Stimulated activated CD8-positive, alpha-beta memory T cell treated with anti-CD3 and anti-CD28 coated beads, Interleukin-12 subunit alpha, Interleukin-12 subunit beta, amount 100 ng/mL, for 1 hour (primary cell): Measurements from ENCODE around the gene CDK14.

Experiments used
- DNase-seq: peaks from one replicate; pipeline ENCODE4 v3.0.0-alpha.2; 2020; ENCODE audit warnings: low read depth

The CDK14 gene

GRCh38 chr7:90842430-90842788 is 246.3 kb downstream of the CDK14 start:
- no peak for DNase-seq

GRCh38 chr7:90843472-90843871 is 247.4 kb downstream of the CDK14 start:
- DNase-seq: no peak

- DNase-seq: no peak
Observed at GRCh38 chr7:90844421-90844820, 248.3 kb downstream of the CDK14 start.

- no peak for DNase-seq
Observed at GRCh38 chr7:90846192-90846591, 250.1 kb downstream of the CDK14 start.

GRCh38 chr7:90850066-90850465 is 253.9 kb downstream of the CDK14 start:
- no peak for DNase-seq

GRCh38 chr7:90850471-90850870 is 254.3 kb downstream of the CDK14 start:
- no peak for DNase-seq

GRCh38 chr7:90853205-90853604 is 257.1 kb downstream of the CDK14 start:
- no peak for DNase-seq

- DNase-seq: no peak
Observed at GRCh38 chr7:90856351-90857070, 260.4 kb downstream of the CDK14 start.

GRCh38 chr7:90857603-90858002 is 261.5 kb downstream of the CDK14 start:
- no peak for DNase-seq

- no peak for DNase-seq
Observed at GRCh38 chr7:90858546-90858945, 262.4 kb downstream of the CDK14 start.

GRCh38 chr7:90859521-90859920 is 263.4 kb downstream of the CDK14 start:
- DNase-seq: no peak

GRCh38 chr7:90864088-90864487 is 268.0 kb downstream of the CDK14 start:
- no peak for DNase-seq

GRCh38 chr7:90869335-90869734 is 273.2 kb downstream of the CDK14 start:
- no peak for DNase-seq

- no peak for DNase-seq
Observed at GRCh38 chr7:90876701-90877100, 280.6 kb downstream of the CDK14 start.

- no peak for DNase-seq
Observed at GRCh38 chr7:90877201-90877600, 281.1 kb downstream of the CDK14 start.

GRCh38 chr7:90879924-90880323 is 283.8 kb downstream of the CDK14 start:
- no peak for DNase-seq

- DNase-seq: no peak
Observed at GRCh38 chr7:90886416-90886815, 290.3 kb downstream of the CDK14 start.

GRCh38 chr7:90889210-90889609 is 293.1 kb downstream of the CDK14 start:
- DNase-seq: no peak

GRCh38 chr7:90889644-90890043 is 293.5 kb downstream of the CDK14 start:
- DNase-seq: no peak

- DNase-seq: no peak
Observed at GRCh38 chr7:90891529-90891928, 295.4 kb downstream of the CDK14 start.

- no peak for DNase-seq
Observed at GRCh38 chr7:90892213-90892612, 296.1 kb downstream of the CDK14 start.

GRCh38 chr7:90894122-90894521 is 298.0 kb downstream of the CDK14 start:
- no peak for DNase-seq

- DNase-seq: no peak
Observed at GRCh38 chr7:90896458-90896857, 300.3 kb downstream of the CDK14 start.

GRCh38 chr7:90897961-90898469 is 301.9 kb downstream of the CDK14 start:
- no peak for DNase-seq
